Ectodermal cell (in vitro differentiated cells): ENCODE data around the gene KARS1.

ENCODE experiments used
- H3K27ac ChIP-seq: 2 replicates; pipeline ENCODE4 v1.7.0; 2013; ENCODE audit warnings: mild to moderate bottlenecking, low read depth, low read length; ENCODE audit not compliant: insufficient read depth, poor library complexity, severe bottlenecking
- H3K27me3 ChIP-seq: 2 replicates; pipeline ENCODE4 v1.7.0; 2013; ENCODE audit warnings: mild to moderate bottlenecking, low read length; ENCODE audit not compliant: insufficient read depth, control insufficient read depth, poor library complexity, severe bottlenecking
- H3K36me3 ChIP-seq: one replicate; pipeline ENCODE4 v1.7.0; 2013; ENCODE audit warnings: low read length; ENCODE audit not compliant: control insufficient read depth, insufficient read depth
- H3K4me1 ChIP-seq: one replicate; pipeline ENCODE4 v1.7.0; 2013; ENCODE audit warnings: low read length; ENCODE audit not compliant: control insufficient read depth, insufficient read depth
- H3K4me3 ChIP-seq: 2 replicates; pipeline ENCODE4 v1.7.0; 2013; ENCODE audit warnings: low read depth, low read length, control low read depth; ENCODE audit not compliant: insufficient read depth
- H3K9me3 ChIP-seq: 2 replicates; pipeline ENCODE4 v1.7.0; 2013; ENCODE audit warnings: mild to moderate bottlenecking, low read length, moderate library complexity; ENCODE audit not compliant: control insufficient read depth
- WGBS, 2 experiments: methylation state at CpG; one replicate each; pipeline ENCODE4 v1.1.7; 2013; ENCODE audit warnings: missing lambda C conversion rate in 2 of 2; 5-methylcytosine and 5-hydroxymethylcytosine counted together

KARS1 gene

DNA sequence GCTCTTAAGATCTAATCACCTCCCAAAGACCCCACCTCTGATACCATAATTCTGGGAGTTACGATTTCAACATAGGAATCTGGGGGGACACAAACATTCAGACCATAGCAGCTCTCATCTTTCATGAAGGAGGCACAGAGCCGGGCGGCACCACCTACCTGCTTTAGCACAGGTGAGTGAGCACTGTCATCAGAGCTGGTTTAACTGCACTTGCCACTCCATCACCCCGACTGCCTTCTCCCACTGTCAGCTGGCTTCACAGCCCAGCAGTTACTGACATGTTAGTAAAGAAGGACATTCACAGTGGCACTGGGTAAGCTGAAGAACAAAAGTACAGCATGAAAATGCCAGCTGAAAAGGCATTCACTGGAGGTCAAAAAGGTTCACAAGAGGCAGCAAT is 58.7 kb downstream of the KARS1 start:
- Histone ChIP-seq H3K4me3 (no peak overlapping the region), H3K9me3 (no peaks in the 10 kb centered on the region), H3K4me1 (no peaks in the 10 kb centered on the region), H3K27ac (no peak overlapping the region), H3K36me3 (no peaks in the 10 kb centered on the region), H3K27me3 (no peaks in the 10 kb centered on the region)
- 93 to 94% methylated on average over 4 of the region's 4 CpGs for WGBS, 2 experiments

DNA sequence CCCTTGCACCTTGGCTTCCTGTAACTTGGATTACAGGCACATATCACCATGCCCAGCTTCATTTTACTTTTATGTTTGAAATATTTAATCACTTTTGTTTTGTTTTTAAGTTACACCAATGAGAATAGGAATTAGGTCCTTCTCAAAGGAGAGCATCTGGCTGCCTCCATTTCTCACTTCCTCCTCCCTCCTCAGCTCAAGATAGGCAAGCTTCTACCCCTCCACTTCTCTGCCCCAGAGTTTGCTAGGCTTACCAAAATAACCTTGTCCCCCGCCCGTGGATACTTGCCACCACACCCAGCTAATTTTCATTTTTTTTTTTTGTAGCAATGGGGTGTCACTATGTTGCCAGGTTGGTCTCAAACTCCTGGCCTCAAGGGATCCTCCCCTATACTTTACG is 63.4 kb downstream of the KARS1 start:
- Histone ChIP-seq H3K36me3 (peaks cover 4% of the 10 kb centered on the region), H3K4me3 (no peak overlapping the region), H3K27me3 (no peaks in the 10 kb centered on the region), H3K9me3 (no peaks in the 10 kb centered on the region), H3K27ac (no peak overlapping the region), H3K4me1 (no peaks in the 10 kb centered on the region)
- 84% methylated on average over 3 of the region's 3 CpGs for WGBS, 2 experiments

DNA sequence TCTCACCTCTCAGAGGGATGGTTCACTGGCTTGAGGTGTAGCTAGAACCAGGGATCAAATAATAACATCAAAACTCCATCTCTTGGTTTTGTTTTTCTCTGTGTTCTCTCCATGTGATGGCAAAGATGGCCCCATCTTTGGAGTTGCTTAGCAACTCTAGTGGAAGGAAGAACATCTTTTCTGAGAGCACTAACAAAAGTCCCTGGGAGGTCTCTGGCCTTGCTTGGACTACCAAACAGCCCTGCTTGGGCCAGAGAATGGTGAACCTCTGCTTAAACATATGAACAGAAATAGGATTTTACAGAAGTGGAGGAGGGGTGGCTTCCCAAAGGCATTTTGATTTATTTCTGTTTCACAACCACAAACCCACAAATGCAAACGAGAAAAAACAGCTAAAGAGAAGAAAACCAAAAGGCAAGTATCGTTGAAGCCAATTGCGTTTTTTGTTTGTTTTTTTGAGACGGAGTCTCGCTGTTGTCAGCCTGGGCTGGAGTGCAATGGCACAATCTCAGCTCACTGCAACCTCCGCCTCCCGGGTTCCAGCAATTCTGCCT is 68.1 kb downstream of the KARS1 start:
- Histone ChIP-seq H3K27me3 (no peaks in the 10 kb centered on the region), H3K36me3 (peaks cover 8% of the 10 kb centered on the region), H3K4me3 (no peak overlapping the region), H3K27ac (no peak overlapping the region), H3K4me1 (no peaks in the 10 kb centered on the region), H3K9me3 (no peaks in the 10 kb centered on the region)
- 96 to 97% methylated on average over 7 of the region's 7 CpGs for WGBS, 2 experiments

DNA sequence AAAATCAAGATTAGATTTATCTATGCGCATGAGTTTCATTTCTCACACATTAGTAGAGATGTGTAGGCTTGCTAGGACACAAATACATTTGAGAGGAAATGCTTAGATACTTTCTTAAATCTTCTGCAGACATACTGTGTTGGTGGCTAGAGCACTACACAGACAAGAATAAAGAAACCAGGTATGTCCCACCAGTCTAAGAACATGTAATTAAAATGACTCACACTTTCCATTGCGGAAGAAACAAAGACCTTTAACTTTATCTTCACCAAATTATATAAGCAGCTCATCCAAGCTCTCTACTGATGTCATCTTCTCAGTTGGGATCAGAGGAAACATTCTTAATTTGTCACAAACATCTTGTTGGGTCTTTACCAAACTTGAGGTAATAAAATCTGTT is 68.7 kb downstream of the KARS1 start:
- Histone ChIP-seq H3K9me3 (no peaks in the 10 kb centered on the region), H3K27me3 (no peaks in the 10 kb centered on the region), H3K4me3 (no peak overlapping the region), H3K27ac (no peak overlapping the region), H3K4me1 (no peaks in the 10 kb centered on the region), H3K36me3 (peaks cover 14% of the 10 kb centered on the region)
- 96 to 97% methylated on average over 1 to 2 of the region's 2 CpGs for WGBS, 2 experiments

DNA sequence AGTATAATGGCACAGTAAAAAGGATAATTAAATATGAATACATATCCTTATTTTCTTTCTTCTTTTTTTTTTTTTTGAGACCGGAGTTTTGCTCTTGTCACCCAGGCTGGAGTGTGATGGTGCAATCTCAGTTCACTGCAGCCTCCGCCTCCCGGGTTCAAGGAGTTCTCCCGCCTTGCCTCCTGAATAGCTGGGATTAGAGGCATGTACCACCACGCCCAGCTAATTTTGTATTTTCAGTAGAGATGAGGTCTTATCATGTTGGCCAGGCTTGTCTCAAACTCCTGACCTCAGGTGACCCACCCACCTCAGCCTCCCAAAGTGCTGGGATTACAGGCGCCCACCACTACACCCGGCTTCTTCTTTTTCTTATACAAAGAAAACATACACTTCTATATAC is 69.3 kb downstream of the KARS1 start:
- Histone ChIP-seq H3K27ac (no peak overlapping the region), H3K36me3 (peaks cover 15% of the 10 kb centered on the region), H3K9me3 (no peaks in the 10 kb centered on the region), H3K4me3 (no peak overlapping the region), H3K4me1 (no peaks in the 10 kb centered on the region), H3K27me3 (no peaks in the 10 kb centered on the region)
- WGBS, 2 experiments = 91 to 93% methylated on average over 7 of the region's 7 CpGs
